ENCODE results near the gene RNF182.
"Not testable (repeated sequence)": the region's sequence is repeated elsewhere in the genome, so short reads cannot be mapped to it uniquely, and the experiment has no call there.

The RNF182 gene

GRCh38 chr6:13918686-13919250, 6.0 kb upstream of the RNF182 start:
- DNase-seq, result no peak

- no peak for DNase-seq
Observed at GRCh38 chr6:13919861-13920260, 4.9 kb upstream of the RNF182 start.

- no peak for DNase-seq
Observed at GRCh38 chr6:13920552-13920951, 4.2 kb upstream of the RNF182 start.

- DNase-seq, result no peak
Observed at GRCh38 chr6:13922750-13923149, 2.0 kb upstream of the RNF182 start.

- DNase-seq, result no peak
Observed at GRCh38 chr6:13923527-13924145, 1.1 kb upstream of the RNF182 start.

GRCh38 chr6:13924146-13924948, 405 bp upstream of the RNF182 start:
- DNase-seq, result no peak

GRCh38 chr6:13926378-13926777, 1.6 kb downstream of the RNF182 start:
- no peak for DNase-seq

- DNase-seq, result no peak
Observed at GRCh38 chr6:13927203-13927602, 2.5 kb downstream of the RNF182 start.

GRCh38 chr6:13929196-13929595, 4.4 kb downstream of the RNF182 start:
- DNase-seq, result no peak

GRCh38 chr6:13931797-13932402, 7.1 kb downstream of the RNF182 start:
- no peak for DNase-seq

GRCh38 chr6:13932785-13933184, 8.0 kb downstream of the RNF182 start:
- DNase-seq, result no peak

- DNase-seq, result no peak
Observed at GRCh38 chr6:13934721-13935120, 10.0 kb downstream of the RNF182 start.

- no peak for DNase-seq
Observed at GRCh38 chr6:13935190-13935880, 10.6 kb downstream of the RNF182 start.

- not testable (repeated sequence) for DNase-seq
Observed at GRCh38 chr6:13935881-13936261, 11.1 kb downstream of the RNF182 start.

- no peak for DNase-seq
Observed at GRCh38 chr6:13941902-13942301, 17.1 kb downstream of the RNF182 start.

GRCh38 chr6:13943943-13944342, 19.2 kb downstream of the RNF182 start:
- DNase-seq, result no peak

GRCh38 chr6:13946506-13946905, 21.8 kb downstream of the RNF182 start:
- no peak for DNase-seq

- DNase-seq, result no peak
Observed at GRCh38 chr6:13947611-13948178, 22.9 kb downstream of the RNF182 start.

GRCh38 chr6:13952101-13952500, 27.3 kb downstream of the RNF182 start:
- DNase-seq, result no peak

- no peak for DNase-seq
Observed at GRCh38 chr6:13953061-13953705, 28.4 kb downstream of the RNF182 start.

GRCh38 chr6:13965582-13966127, 40.9 kb downstream of the RNF182 start:
- DNase-seq, result no peak

GRCh38 chr6:13971303-13971702, 46.6 kb downstream of the RNF182 start:
- DNase-seq, result no peak

Data from NCI-H2107 (cell line).